GM18868 (cell line): ENCODE data around the gene NR5A1.

Experiments used
- ATAC-seq: cut with Tn5 transposase; IDR thresholded peaks from one replicate; pipeline ENCODE4 v1.9.1; 2021; ENCODE audit warnings: mild to moderate bottlenecking, moderate library complexity; ENCODE audit not compliant: unreplicated experiment

Gene NR5A1

GRCh38 chr9:124514874-124515273, 7.7 kb upstream of the NR5A1 start:
- ATAC-seq: no peak

- ATAC-seq: no peak
Measured at GRCh38 chr9:124514125-124514524, 6.9 kb upstream of the NR5A1 start.

GRCh38 chr9:124513376-124513994, 6.3 kb upstream of the NR5A1 start:
- ATAC-seq: no peak

GRCh38 chr9:124512806-124513204, 5.6 kb upstream of the NR5A1 start:
- no peak for ATAC-seq

GRCh38 chr9:124511891-124512805, 4.9 kb upstream of the NR5A1 start:
- no peak for ATAC-seq

- ATAC-seq: no peak
Measured at GRCh38 chr9:124511426-124511840, 4.2 kb upstream of the NR5A1 start.

- no peak for ATAC-seq
Measured at GRCh38 chr9:124510650-124511425, 3.6 kb upstream of the NR5A1 start.

- no peak for ATAC-seq
Measured at GRCh38 chr9:124507880-124508423, 753 bp upstream of the NR5A1 start.

GRCh38 chr9:124506433-124506832, 766 bp downstream of the NR5A1 start:
- no peak for ATAC-seq

- no peak for ATAC-seq
Measured at GRCh38 chr9:124505901-124506346, 1.3 kb downstream of the NR5A1 start.

GRCh38 chr9:124505006-124505900, 1.9 kb downstream of the NR5A1 start:
- ATAC-seq: no peak

GRCh38 chr9:124504530-124505005, 2.6 kb downstream of the NR5A1 start:
- no peak for ATAC-seq

- no peak for ATAC-seq
Measured at GRCh38 chr9:124503713-124504529, 3.3 kb downstream of the NR5A1 start.

GRCh38 chr9:124502711-124503702, 4.2 kb downstream of the NR5A1 start:
- no peak for ATAC-seq

- no peak for ATAC-seq
Measured at GRCh38 chr9:124501771-124502320, 5.4 kb downstream of the NR5A1 start.

- no peak for ATAC-seq
Measured at GRCh38 chr9:124500796-124501611, 6.2 kb downstream of the NR5A1 start.
